ENCODE results near the gene LGMN.
"Not testable (repeated sequence)": the region's sequence is repeated elsewhere in the genome, so short reads cannot be mapped to it uniquely, and the experiment has no call there.

GRCh38 chr14:92778868-92779565, 30.6 kb upstream of the LGMN start:
- TF ChIP-seq, protein P1, sequence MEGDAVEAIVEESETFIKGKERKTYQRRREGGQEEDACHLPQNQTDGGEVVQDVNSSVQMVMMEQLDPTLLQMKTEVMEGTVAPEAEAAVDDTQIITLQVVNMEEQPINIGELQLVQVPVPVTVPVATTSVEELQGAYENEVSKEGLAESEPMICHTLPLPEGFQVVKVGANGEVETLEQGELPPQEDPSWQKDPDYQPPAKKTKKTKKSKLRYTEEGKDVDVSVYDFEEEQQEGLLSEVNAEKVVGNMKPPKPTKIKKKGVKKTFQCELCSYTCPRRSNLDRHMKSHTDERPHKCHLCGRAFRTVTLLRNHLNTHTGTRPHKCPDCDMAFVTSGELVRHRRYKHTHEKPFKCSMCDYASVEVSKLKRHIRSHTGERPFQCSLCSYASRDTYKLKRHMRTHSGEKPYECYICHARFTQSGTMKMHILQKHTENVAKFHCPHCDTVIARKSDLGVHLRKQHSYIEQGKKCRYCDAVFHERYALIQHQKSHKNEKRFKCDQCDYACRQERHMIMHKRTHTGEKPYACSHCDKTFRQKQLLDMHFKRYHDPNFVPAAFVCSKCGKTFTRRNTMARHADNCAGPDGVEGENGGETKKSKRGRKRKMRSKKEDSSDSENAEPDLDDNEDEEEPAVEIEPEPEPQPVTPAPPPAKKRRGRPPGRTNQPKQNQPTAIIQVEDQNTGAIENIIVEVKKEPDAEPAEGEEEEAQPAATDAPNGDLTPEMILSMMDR (IDR thresholded peaks at IDR 0.05; ENCODE audit: control extremely low read depth in 1 of 3, insufficient read depth in 1 of 3, low read depth in 1 of 3, low read length in 3 of 3): not testable (repeated sequence)
- TF ChIP-seq EZH2 (IDR thresholded peaks at IDR 0.05; ENCODE audit: low read depth, low read length, severe bottlenecking); RAD21 (IDR thresholded peaks at IDR 0.05 in 1 of 2, conservative IDR thresholded peaks at IDR 0.05 in 1 of 2; ENCODE audit: low read depth in 2 of 2, low read length in 2 of 2); SAP30 (IDR thresholded peaks at IDR 0.05; ENCODE audit: insufficient read depth, insufficient replicate concordance, low read length); SP2 (IDR thresholded peaks at IDR 0.05; ENCODE audit: low read length); EGR1 (IDR thresholded peaks at IDR 0.05; ENCODE audit: borderline replicate concordance, low read depth, low read length); ASH2L (IDR thresholded peaks at IDR 0.05; ENCODE audit: low read length); CBX8 (IDR thresholded peaks at IDR 0.05; ENCODE audit: borderline replicate concordance, low read depth, low read length); CREB1 (IDR thresholded peaks at IDR 0.05): not testable (repeated sequence)
- TF ChIP-seq, protein P2, sequence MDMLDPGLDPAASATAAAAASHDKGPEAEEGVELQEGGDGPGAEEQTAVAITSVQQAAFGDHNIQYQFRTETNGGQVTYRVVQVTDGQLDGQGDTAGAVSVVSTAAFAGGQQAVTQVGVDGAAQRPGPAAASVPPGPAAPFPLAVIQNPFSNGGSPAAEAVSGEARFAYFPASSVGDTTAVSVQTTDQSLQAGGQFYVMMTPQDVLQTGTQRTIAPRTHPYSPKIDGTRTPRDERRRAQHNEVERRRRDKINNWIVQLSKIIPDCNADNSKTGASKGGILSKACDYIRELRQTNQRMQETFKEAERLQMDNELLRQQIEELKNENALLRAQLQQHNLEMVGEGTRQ (IDR thresholded peaks at IDR 0.05; ENCODE audit: low read length): not testable (repeated sequence)
- TF ChIP-seq, protein P3, sequence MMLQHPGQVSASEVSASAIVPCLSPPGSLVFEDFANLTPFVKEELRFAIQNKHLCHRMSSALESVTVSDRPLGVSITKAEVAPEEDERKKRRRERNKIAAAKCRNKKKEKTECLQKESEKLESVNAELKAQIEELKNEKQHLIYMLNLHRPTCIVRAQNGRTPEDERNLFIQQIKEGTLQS (IDR thresholded peaks at IDR 0.05; ENCODE audit: insufficient read depth, low read depth, low read length): not testable (repeated sequence)
- TF ChIP-seq, protein P4, sequence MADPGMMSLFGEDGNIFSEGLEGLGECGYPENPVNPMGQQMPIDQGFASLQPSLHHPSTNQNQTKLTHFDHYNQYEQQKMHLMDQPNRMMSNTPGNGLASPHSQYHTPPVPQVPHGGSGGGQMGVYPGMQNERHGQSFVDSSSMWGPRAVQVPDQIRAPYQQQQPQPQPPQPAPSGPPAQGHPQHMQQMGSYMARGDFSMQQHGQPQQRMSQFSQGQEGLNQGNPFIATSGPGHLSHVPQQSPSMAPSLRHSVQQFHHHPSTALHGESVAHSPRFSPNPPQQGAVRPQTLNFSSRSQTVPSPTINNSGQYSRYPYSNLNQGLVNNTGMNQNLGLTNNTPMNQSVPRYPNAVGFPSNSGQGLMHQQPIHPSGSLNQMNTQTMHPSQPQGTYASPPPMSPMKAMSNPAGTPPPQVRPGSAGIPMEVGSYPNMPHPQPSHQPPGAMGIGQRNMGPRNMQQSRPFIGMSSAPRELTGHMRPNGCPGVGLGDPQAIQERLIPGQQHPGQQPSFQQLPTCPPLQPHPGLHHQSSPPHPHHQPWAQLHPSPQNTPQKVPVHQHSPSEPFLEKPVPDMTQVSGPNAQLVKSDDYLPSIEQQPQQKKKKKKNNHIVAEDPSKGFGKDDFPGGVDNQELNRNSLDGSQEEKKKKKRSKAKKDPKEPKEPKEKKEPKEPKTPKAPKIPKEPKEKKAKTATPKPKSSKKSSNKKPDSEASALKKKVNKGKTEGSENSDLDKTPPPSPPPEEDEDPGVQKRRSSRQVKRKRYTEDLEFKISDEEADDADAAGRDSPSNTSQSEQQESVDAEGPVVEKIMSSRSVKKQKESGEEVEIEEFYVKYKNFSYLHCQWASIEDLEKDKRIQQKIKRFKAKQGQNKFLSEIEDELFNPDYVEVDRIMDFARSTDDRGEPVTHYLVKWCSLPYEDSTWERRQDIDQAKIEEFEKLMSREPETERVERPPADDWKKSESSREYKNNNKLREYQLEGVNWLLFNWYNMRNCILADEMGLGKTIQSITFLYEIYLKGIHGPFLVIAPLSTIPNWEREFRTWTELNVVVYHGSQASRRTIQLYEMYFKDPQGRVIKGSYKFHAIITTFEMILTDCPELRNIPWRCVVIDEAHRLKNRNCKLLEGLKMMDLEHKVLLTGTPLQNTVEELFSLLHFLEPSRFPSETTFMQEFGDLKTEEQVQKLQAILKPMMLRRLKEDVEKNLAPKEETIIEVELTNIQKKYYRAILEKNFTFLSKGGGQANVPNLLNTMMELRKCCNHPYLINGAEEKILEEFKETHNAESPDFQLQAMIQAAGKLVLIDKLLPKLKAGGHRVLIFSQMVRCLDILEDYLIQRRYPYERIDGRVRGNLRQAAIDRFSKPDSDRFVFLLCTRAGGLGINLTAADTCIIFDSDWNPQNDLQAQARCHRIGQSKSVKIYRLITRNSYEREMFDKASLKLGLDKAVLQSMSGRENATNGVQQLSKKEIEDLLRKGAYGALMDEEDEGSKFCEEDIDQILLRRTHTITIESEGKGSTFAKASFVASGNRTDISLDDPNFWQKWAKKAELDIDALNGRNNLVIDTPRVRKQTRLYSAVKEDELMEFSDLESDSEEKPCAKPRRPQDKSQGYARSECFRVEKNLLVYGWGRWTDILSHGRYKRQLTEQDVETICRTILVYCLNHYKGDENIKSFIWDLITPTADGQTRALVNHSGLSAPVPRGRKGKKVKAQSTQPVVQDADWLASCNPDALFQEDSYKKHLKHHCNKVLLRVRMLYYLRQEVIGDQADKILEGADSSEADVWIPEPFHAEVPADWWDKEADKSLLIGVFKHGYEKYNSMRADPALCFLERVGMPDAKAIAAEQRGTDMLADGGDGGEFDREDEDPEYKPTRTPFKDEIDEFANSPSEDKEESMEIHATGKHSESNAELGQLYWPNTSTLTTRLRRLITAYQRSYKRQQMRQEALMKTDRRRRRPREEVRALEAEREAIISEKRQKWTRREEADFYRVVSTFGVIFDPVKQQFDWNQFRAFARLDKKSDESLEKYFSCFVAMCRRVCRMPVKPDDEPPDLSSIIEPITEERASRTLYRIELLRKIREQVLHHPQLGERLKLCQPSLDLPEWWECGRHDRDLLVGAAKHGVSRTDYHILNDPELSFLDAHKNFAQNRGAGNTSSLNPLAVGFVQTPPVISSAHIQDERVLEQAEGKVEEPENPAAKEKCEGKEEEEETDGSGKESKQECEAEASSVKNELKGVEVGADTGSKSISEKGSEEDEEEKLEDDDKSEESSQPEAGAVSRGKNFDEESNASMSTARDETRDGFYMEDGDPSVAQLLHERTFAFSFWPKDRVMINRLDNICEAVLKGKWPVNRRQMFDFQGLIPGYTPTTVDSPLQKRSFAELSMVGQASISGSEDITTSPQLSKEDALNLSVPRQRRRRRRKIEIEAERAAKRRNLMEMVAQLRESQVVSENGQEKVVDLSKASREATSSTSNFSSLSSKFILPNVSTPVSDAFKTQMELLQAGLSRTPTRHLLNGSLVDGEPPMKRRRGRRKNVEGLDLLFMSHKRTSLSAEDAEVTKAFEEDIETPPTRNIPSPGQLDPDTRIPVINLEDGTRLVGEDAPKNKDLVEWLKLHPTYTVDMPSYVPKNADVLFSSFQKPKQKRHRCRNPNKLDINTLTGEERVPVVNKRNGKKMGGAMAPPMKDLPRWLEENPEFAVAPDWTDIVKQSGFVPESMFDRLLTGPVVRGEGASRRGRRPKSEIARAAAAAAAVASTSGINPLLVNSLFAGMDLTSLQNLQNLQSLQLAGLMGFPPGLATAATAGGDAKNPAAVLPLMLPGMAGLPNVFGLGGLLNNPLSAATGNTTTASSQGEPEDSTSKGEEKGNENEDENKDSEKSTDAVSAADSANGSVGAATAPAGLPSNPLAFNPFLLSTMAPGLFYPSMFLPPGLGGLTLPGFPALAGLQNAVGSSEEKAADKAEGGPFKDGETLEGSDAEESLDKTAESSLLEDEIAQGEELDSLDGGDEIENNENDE (IDR thresholded peaks at IDR 0.05; ENCODE audit: insufficient replicate concordance, low read length): not testable (repeated sequence)

Measured in H1 (cell line).